Right lobe of liver (tissue), 4 donors: Measurements from ENCODE around the gene BRSK2.

Source experiments
- POLR2A ChIP-seq: fragments of 450-650 bp; IDR thresholded peaks from one replicate; pipeline ENCODE4 v1.6.1; 2017; ENCODE audit warnings: antibody characterized with exemption, mild to moderate bottlenecking
- TF ChIP-seq, protein P1 (sequence below), 4 donors: fragments of 200-600 bp in 3 of 4; fragments of 450-650 bp in 1 of 4; IDR thresholded peaks; one replicate each; pipeline versions ENCODE4 v1.5.1 to v1.8.0; 2016 to 2022; ENCODE audit warnings: antibody characterized with exemption in 4 of 4, mild to moderate bottlenecking in 2 of 4
- donor health status: DM: no; HTN: no; CAD: no.
- donor health status: DM: no; HTN: no; CAD: no.
- donor health status: DM: no; HTN: yes; CAD: no.

GRCh38 chr11:1499899-1500298, 110.2 kb downstream of the BRSK2 start:
- TF ChIP-seq, protein P1, sequence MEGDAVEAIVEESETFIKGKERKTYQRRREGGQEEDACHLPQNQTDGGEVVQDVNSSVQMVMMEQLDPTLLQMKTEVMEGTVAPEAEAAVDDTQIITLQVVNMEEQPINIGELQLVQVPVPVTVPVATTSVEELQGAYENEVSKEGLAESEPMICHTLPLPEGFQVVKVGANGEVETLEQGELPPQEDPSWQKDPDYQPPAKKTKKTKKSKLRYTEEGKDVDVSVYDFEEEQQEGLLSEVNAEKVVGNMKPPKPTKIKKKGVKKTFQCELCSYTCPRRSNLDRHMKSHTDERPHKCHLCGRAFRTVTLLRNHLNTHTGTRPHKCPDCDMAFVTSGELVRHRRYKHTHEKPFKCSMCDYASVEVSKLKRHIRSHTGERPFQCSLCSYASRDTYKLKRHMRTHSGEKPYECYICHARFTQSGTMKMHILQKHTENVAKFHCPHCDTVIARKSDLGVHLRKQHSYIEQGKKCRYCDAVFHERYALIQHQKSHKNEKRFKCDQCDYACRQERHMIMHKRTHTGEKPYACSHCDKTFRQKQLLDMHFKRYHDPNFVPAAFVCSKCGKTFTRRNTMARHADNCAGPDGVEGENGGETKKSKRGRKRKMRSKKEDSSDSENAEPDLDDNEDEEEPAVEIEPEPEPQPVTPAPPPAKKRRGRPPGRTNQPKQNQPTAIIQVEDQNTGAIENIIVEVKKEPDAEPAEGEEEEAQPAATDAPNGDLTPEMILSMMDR (IDR thresholded peaks at IDR 0.05): no peak
- TF ChIP-seq POLR2A: no peak
